ENCODE measurements around the gene CD6.

DNA sequence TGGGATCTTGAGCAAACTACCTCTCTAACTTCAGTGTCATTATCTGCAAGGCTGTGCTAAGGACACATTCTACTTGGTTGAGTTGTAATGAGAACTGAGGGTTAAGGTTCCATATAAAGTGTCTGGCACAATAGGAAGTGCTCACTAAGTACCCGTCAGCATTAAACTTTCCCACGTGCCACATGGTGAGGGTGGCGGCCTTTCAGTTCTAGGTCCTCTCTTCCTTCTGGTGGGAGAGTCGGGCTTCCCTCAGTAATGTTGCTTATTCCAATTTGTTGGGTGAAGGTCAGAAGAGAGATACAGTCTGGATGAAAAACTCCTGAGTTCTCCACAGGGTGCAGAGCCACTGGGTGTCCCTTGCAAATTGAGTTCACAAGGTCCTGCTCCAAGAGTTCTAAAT, 4.6 kb upstream of the CD6 start:
- TF ChIP-seq SPI1 (IDR thresholded peaks at IDR 0.05; ENCODE audit: borderline replicate concordance, insufficient read depth, low read depth, low read length) (no peak), STAT1 (conservative IDR thresholded peaks at IDR 0.05) (no peak), GATAD2B (conservative IDR thresholded peaks at IDR 0.05; ENCODE audit: low read depth) (no peak), YBX1 (IDR thresholded peaks at IDR 0.05) (no peak)
- TF ChIP-seq, protein P1, sequence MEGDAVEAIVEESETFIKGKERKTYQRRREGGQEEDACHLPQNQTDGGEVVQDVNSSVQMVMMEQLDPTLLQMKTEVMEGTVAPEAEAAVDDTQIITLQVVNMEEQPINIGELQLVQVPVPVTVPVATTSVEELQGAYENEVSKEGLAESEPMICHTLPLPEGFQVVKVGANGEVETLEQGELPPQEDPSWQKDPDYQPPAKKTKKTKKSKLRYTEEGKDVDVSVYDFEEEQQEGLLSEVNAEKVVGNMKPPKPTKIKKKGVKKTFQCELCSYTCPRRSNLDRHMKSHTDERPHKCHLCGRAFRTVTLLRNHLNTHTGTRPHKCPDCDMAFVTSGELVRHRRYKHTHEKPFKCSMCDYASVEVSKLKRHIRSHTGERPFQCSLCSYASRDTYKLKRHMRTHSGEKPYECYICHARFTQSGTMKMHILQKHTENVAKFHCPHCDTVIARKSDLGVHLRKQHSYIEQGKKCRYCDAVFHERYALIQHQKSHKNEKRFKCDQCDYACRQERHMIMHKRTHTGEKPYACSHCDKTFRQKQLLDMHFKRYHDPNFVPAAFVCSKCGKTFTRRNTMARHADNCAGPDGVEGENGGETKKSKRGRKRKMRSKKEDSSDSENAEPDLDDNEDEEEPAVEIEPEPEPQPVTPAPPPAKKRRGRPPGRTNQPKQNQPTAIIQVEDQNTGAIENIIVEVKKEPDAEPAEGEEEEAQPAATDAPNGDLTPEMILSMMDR (IDR thresholded peaks at IDR 0.05 in 2 of 3, conservative IDR thresholded peaks at IDR 0.05 in 1 of 3; ENCODE audit: control insufficient read depth in 2 of 3, extremely low read depth in 1 of 3, insufficient read depth in 1 of 3, low read depth in 3 of 3, low read length in 3 of 3), result no peak
- TF ChIP-seq, protein P2, sequence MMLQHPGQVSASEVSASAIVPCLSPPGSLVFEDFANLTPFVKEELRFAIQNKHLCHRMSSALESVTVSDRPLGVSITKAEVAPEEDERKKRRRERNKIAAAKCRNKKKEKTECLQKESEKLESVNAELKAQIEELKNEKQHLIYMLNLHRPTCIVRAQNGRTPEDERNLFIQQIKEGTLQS (IDR thresholded peaks at IDR 0.05; ENCODE audit: borderline replicate concordance, extremely low read depth, low read depth, low read length), result no peak
- TF ChIP-seq, protein P3, sequence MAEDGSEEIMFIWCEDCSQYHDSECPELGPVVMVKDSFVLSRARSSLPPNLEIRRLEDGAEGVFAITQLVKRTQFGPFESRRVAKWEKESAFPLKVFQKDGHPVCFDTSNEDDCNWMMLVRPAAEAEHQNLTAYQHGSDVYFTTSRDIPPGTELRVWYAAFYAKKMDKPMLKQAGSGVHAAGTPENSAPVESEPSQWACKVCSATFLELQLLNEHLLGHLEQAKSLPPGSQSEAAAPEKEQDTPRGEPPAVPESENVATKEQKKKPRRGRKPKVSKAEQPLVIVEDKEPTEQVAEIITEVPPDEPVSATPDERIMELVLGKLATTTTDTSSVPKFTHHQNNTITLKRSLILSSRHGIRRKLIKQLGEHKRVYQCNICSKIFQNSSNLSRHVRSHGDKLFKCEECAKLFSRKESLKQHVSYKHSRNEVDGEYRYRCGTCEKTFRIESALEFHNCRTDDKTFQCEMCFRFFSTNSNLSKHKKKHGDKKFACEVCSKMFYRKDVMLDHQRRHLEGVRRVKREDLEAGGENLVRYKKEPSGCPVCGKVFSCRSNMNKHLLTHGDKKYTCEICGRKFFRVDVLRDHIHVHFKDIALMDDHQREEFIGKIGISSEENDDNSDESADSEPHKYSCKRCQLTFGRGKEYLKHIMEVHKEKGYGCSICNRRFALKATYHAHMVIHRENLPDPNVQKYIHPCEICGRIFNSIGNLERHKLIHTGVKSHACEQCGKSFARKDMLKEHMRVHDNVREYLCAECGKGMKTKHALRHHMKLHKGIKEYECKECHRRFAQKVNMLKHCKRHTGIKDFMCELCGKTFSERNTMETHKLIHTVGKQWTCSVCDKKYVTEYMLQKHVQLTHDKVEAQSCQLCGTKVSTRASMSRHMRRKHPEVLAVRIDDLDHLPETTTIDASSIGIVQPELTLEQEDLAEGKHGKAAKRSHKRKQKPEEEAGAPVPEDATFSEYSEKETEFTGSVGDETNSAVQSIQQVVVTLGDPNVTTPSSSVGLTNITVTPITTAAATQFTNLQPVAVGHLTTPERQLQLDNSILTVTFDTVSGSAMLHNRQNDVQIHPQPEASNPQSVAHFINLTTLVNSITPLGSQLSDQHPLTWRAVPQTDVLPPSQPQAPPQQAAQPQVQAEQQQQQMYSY (CRISPR knock-in tag; IDR thresholded peaks at IDR 0.05), result no peak
